ENCODE results near the gene GSDME. TPM values are rescaled to one million over a fixed set of nuclear protein-coding genes. Genes with fewer than 3 reads are reported as not detected.
A peak's percentile ranks its signal among the peaks of the same experiment; 100 is the strongest.

The GSDME gene
- total and polyA plus RNA-seq, 7 experiments from 2014 or later: 0.41 to 5.0 (median 0.80) TPM; not detected in 1

- peaks cover 3 to 7% of the 10 kb centered on the region in 2 donors for H3K27me3 ChIP-seq (ENCODE audit: control insufficient read depth in 2 of 2, insufficient read depth in 2 of 2, low read length in 2 of 2)
- Mint-ChIP-seq H3K4me3 (peak overlapping the region; percentile 74 to 94 (median 84)), H3K9me3 (no peaks in the 10 kb centered on the region), H3K27me3 (peaks cover 34 to 51% (median 46%) of the 10 kb centered on the region in 5 donors), H3K4me1 (peaks cover 9 to 30% (median 24%) of the 10 kb centered on the region in 7 donors), H3K27ac (peak overlapping the region in 5 of 9 donors; percentile 3 to 57 (median 20)), H3K36me3 (peaks cover 0 to 3% (median 0%) of the 10 kb centered on the region in 5 donors)
- CTCF ChIA-PET: no interaction called here
- ATAC-seq (peak; percentile 58), DNase-seq (peak in 3 of 9 donors; percentile 12 to 31 (median 18))
- H3K27ac ChIP-seq (ENCODE audit: low read depth, low read length): no peak overlapping the region
- POLR2A ChIA-PET: no interaction called here
- H3K36me3 ChIP-seq (ENCODE audit: control insufficient read depth in 2 of 3, insufficient read depth in 3 of 3, low read length in 3 of 3): no peaks in the 10 kb centered on the region
- H3K4me1 ChIP-seq (ENCODE audit: control insufficient read depth in 2 of 2, insufficient read depth in 2 of 2, low read length in 2 of 2): peaks cover 5 to 10% of the 10 kb centered on the region in 2 donors
- no peaks in the 10 kb centered on the region for H3K9me3 ChIP-seq (ENCODE audit: control insufficient read depth in 2 of 3, low read length in 3 of 3)
- H3K4me3 ChIP-seq (ENCODE audit: low read length): no peak overlapping the region
- intact Hi-C loops (cut with micrococcal nuclease): loop anchor here (1.0 to 5.0 kb wide), 4 partner anchors 27 to 370 kb away; partner anchors contain the start of genes CYCS (in 1 of the 2) and PALS2 (in 1 of the 2)
Observed at GRCh38 chr7:24755541-24756407, 1.5 kb downstream of the GSDME start.

DNA sequence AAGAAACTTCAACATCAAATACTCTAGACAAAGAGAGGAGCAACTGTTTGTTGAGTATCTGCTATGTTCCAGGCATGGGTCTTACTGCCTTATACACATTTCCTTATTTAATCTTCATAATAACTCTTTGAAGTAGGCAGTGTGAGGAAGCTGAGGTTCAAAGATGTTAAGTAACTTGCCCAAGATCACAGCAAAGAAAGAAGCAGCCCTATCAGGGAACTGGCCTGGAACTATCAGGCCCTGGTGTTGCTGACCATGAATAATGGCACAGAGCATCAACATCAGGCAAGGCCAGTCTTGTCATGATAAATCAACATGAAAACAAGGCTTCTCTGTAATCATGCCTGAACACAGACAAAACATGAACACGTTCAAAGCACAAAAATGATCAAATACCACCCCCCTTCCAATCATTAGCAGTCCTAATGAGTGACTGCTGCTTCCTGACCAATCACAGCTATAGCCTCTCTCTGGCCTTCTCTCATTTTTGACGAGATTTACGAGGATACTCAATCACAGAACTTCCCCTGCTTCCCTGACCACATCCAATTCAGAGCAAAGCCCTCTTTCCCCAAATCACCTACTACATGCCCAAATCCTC is 2.3 kb downstream of the GSDME start:
- no peak overlapping the region for H3K27ac ChIP-seq (ENCODE audit: low read depth, low read length)
- Mint-ChIP-seq H3K4me1 (peaks cover 9 to 30% (median 24%) of the 10 kb centered on the region in 7 donors), H3K36me3 (peaks cover 0 to 3% (median 0%) of the 10 kb centered on the region in 5 donors), H3K27me3 (peaks cover 36 to 45% (median 40%) of the 10 kb centered on the region in 5 donors), H3K4me3 (peak overlapping the region in 5 of 10 donors; percentile 2 to 94 (median 77)), H3K27ac (peak overlapping the region in 4 of 9 donors; percentile 0 to 43 (median 7)), H3K9me3 (peaks cover 0 to under 1% (median 0%) of the 10 kb centered on the region in 11 donors)
- CTCF ChIA-PET: no interaction called here
- H3K36me3 ChIP-seq (ENCODE audit: control insufficient read depth in 2 of 3, insufficient read depth in 3 of 3, low read length in 3 of 3): no peaks in the 10 kb centered on the region
- POLR2A ChIA-PET: no interaction called here
- intact Hi-C loops (cut with micrococcal nuclease): loop anchor here in 1 of 2 donors (1.0 to 5.0 kb wide), 3 partner anchors 27 to 370 kb away; partner anchors contain the start of gene CYCS
- H3K4me1 ChIP-seq (ENCODE audit: control insufficient read depth in 2 of 2, insufficient read depth in 2 of 2, low read length in 2 of 2): peaks cover 5 to 10% of the 10 kb centered on the region in 2 donors
- ATAC-seq (no peak), DNase-seq (no peak)
- peaks cover 3 to 7% of the 10 kb centered on the region in 2 donors for H3K27me3 ChIP-seq (ENCODE audit: control insufficient read depth in 2 of 2, insufficient read depth in 2 of 2, low read length in 2 of 2)
- no peak overlapping the region for H3K4me3 ChIP-seq (ENCODE audit: low read length)
- H3K9me3 ChIP-seq (ENCODE audit: control insufficient read depth in 2 of 3, low read length in 3 of 3): no peaks in the 10 kb centered on the region

DNA sequence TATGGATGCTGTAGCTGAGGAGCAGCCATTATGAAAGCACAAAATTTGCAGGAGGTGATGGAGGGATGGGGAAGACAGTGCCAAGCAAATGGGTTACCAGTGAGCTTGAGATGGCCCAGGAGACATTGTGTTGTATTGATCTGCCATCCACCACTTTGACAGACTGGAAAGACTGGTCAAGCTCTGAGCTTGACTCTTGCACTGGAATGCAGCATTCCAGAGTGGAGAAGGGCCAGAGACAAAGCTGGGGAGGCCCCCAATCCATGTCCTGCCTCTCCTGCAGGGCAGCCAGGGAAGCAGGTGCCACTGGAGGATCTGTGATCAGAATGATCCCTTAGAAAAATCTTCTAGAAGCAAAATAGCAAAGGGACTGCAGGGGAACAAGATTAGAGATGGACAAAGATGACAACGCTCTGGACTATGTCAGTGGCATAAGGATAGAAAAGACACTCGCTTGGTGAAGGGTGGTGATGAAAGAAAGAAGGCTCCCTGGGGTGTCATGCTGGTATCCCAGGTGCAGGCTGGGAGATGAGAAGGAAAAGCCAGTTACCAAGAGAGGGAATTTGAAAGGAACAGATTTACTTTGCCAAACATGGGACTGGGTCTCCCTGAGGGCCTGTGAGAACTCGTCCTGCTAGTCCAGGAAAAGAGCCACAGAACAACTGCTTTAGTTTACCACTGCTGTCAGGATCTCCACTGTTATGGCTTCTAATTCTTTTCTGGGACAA is 5.0 kb downstream of the GSDME start:
- Mint-ChIP-seq H3K9me3 (peaks cover 0 to 4% (median 0%) of the 10 kb centered on the region in 11 donors), H3K27me3 (peaks cover 17 to 30% (median 20%) of the 10 kb centered on the region in 5 donors), H3K4me1 (peaks cover 9 to 25% (median 22%) of the 10 kb centered on the region in 7 donors), H3K27ac (no peak overlapping the region), H3K4me3 (no peak overlapping the region), H3K36me3 (peaks cover 0 to 6% (median 0%) of the 10 kb centered on the region in 5 donors)
- ATAC-seq: no peak
- Histone ChIP-seq H3K4me3 (ENCODE audit: low read length) (no peak overlapping the region), H3K27me3 (ENCODE audit: control insufficient read depth in 2 of 2, insufficient read depth in 2 of 2, low read length in 2 of 2) (peaks cover 0 to 3% of the 10 kb centered on the region in 2 donors), H3K4me1 (ENCODE audit: control insufficient read depth in 2 of 2, insufficient read depth in 2 of 2, low read length in 2 of 2) (peaks cover 5 to 10% of the 10 kb centered on the region in 2 donors), H3K36me3 (ENCODE audit: control insufficient read depth in 2 of 3, insufficient read depth in 3 of 3, low read length in 3 of 3) (no peaks in the 10 kb centered on the region), H3K9me3 (ENCODE audit: control insufficient read depth in 2 of 3, low read length in 3 of 3) (no peaks in the 10 kb centered on the region), H3K27ac (ENCODE audit: low read depth, low read length) (no peak overlapping the region)
- POLR2A ChIA-PET: interaction anchor here (0.5 kb wide), 1 partner anchor 738 kb away, joined by 3 read pairs; no protein-coding TSS in a partner anchor
- CTCF ChIA-PET: no interaction called here
- intact Hi-C loops (cut with micrococcal nuclease): no loop called here
- DNase-seq: no peak

DNA sequence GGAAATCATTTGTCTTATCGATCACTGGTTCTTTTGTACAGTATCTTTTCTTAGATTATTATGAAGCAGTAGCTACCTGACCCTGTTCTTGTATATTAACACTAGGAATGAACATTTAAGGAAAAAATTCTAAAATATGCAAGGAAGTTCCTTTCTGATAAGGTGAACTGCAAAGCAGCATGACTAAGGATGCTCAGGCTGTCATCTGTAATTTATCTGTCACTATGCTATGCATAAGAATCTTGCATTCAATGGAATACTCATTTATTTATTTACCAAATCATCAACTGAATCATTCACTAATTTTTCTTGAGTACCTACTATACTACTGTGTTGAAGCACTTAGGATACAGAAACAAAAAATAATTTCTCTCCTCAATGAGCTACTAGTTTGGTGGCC is 5.8 kb downstream of the GSDME start:
- POLR2A ChIA-PET: no interaction called here
- Histone ChIP-seq H3K4me3 (ENCODE audit: low read length) (no peak overlapping the region), H3K27ac (ENCODE audit: low read depth, low read length) (no peak overlapping the region), H3K27me3 (ENCODE audit: control insufficient read depth in 2 of 2, insufficient read depth in 2 of 2, low read length in 2 of 2) (peaks cover 0 to 3% of the 10 kb centered on the region in 2 donors), H3K9me3 (ENCODE audit: control insufficient read depth in 2 of 3, low read length in 3 of 3) (no peaks in the 10 kb centered on the region), H3K36me3 (ENCODE audit: control insufficient read depth in 2 of 3, insufficient read depth in 3 of 3, low read length in 3 of 3) (no peaks in the 10 kb centered on the region), H3K4me1 (ENCODE audit: control insufficient read depth in 2 of 2, insufficient read depth in 2 of 2, low read length in 2 of 2) (peaks cover 1 to 10% of the 10 kb centered on the region in 2 donors)
- Mint-ChIP-seq H3K27me3 (peaks cover 12 to 33% (median 15%) of the 10 kb centered on the region in 5 donors), H3K36me3 (peaks cover 0 to 6% (median 0%) of the 10 kb centered on the region in 5 donors), H3K4me3 (no peak overlapping the region), H3K9me3 (peaks cover 0 to 4% (median 0%) of the 10 kb centered on the region in 11 donors), H3K27ac (no peak overlapping the region), H3K4me1 (peaks cover 6 to 22% (median 20%) of the 10 kb centered on the region in 7 donors)
- intact Hi-C loops (cut with micrococcal nuclease): no loop called here
- ATAC-seq (no peak), DNase-seq (no peak)
- CTCF ChIA-PET: interaction anchor here (0.5 kb wide), 1 partner anchor 9 kb away, joined by 3 read pairs; no protein-coding TSS in a partner anchor

DNA sequence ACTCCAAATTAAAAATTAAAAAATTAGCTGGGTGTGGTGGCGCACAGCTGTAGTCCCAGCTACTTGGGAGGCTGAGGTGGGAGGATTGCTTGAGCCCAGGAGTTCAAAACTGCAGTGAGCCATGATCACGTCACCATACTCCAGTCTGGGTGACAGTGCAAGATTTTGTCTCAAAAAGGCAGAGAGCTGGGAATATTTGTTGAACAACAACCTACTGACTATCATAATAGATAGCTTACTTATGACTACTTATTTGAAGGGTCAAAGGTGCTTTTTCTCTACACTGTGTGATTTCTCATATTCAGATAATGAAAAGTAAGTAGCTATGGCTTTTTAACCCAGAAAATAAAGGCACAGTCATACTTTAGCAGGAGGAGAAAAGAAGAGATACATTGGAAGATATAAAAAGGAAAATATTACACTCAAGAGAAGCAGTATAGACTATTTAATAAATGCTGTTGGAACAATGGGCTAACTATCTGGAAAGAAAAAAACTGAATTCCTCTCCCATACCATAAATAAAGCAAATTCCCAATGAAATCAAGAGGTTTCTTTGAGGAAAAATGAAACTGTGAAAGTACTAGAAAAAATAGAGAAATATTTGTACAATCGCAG is 6.7 kb downstream of the GSDME start:
- peaks cover 3 to 13% (median 11%) of the 10 kb centered on the region in 7 donors for H3K4me1 Mint-ChIP-seq
- ChIA-PET CTCF (no interaction called here), POLR2A (interaction anchor here (0.6 kb wide), 1 partner anchor 1646 kb away, joined by 4 read pairs; no protein-coding TSS in a partner anchor)
- Histone ChIP-seq H3K36me3 (ENCODE audit: control insufficient read depth in 2 of 3, insufficient read depth in 3 of 3, low read length in 3 of 3) (no peaks in the 10 kb centered on the region), H3K4me1 (ENCODE audit: control insufficient read depth in 2 of 2, insufficient read depth in 2 of 2, low read length in 2 of 2) (peaks cover 0 to 8% of the 10 kb centered on the region in 2 donors), H3K9me3 (ENCODE audit: control insufficient read depth in 2 of 3, low read length in 3 of 3) (no peaks in the 10 kb centered on the region), H3K4me3 (ENCODE audit: low read length) (no peak overlapping the region), H3K27ac (ENCODE audit: low read depth, low read length) (no peak overlapping the region), H3K27me3 (ENCODE audit: control insufficient read depth in 2 of 2, insufficient read depth in 2 of 2, low read length in 2 of 2) (no peaks in the 10 kb centered on the region)
- H3K27ac Mint-ChIP-seq: no peak overlapping the region
- H3K36me3 Mint-ChIP-seq: peaks cover 0 to 6% (median 0%) of the 10 kb centered on the region in 5 donors
- intact Hi-C loops (cut with micrococcal nuclease): no loop called here
- peaks cover 3 to 23% (median 9%) of the 10 kb centered on the region in 5 donors for H3K27me3 Mint-ChIP-seq
- H3K9me3 Mint-ChIP-seq: peaks cover 0 to 4% (median 0%) of the 10 kb centered on the region in 11 donors
- DNase-seq: no peak
- no peak for ATAC-seq
- no peak overlapping the region for H3K4me3 Mint-ChIP-seq

DNA sequence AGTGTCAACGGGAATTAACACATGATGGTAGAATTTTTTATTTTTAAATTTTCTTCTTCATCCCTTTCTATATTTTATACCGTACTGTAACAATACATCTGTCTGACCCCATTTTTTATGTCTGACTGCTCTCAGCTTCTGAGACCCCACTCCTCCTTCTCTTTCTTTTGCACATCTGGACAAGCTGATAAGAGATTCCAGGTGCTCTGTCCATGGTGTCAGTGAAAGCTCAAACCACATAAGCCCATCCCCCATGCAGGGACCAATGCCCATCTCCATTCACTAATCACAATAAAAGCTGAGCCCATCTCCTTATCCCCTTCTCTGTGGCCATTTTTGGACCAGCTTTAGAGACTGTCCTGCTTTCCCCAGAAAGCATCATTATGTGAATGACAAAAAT is 8.7 kb downstream of the GSDME start:
- intact Hi-C loops (cut with micrococcal nuclease): no loop called here
- H3K4me1 ChIP-seq (ENCODE audit: control insufficient read depth in 2 of 2, insufficient read depth in 2 of 2, low read length in 2 of 2): no peaks in the 10 kb centered on the region
- Mint-ChIP-seq H3K4me3 (no peak overlapping the region), H3K4me1 (no peaks in the 10 kb centered on the region), H3K9me3 (peaks cover 0 to 4% (median 0%) of the 10 kb centered on the region in 11 donors), H3K36me3 (peaks cover 0 to 5% (median 0%) of the 10 kb centered on the region in 5 donors), H3K27me3 (peaks cover 4 to 29% (median 5%) of the 10 kb centered on the region in 5 donors), H3K27ac (no peak overlapping the region)
- H3K4me3 ChIP-seq (ENCODE audit: low read length): no peak overlapping the region
- ATAC-seq (no peak), DNase-seq (no peak)
- no peaks in the 10 kb centered on the region for H3K9me3 ChIP-seq (ENCODE audit: control insufficient read depth in 2 of 3, low read length in 3 of 3)
- no peak overlapping the region for H3K27ac ChIP-seq (ENCODE audit: low read depth, low read length)
- no peaks in the 10 kb centered on the region for H3K27me3 ChIP-seq (ENCODE audit: control insufficient read depth in 2 of 2, insufficient read depth in 2 of 2, low read length in 2 of 2)
- ChIA-PET POLR2A (no interaction called here), CTCF (no interaction called here)
- H3K36me3 ChIP-seq (ENCODE audit: control insufficient read depth in 2 of 3, insufficient read depth in 3 of 3, low read length in 3 of 3): no peaks in the 10 kb centered on the region

All from naive thymus-derived CD4-positive, alpha-beta T cell (primary cell).